Upper lobe of left lung (tissue), 4 donors: ENCODE measurements around the gene KIRREL1.

Experiments used
- CTCF ChIP-seq, 6 experiments: fragments of 450-650 bp in 4 of 6; fragments of 200-600 bp in 2 of 6; sonication (generic) in 2 of 6; IDR thresholded peaks; one replicate each; pipeline ENCODE4 v1.5.1; 2016 to 2019; ENCODE audit warnings: antibody characterized with exemption in 6 of 6
- POLR2A ChIP-seq, 4 donors: fragments of 450-650 bp; IDR thresholded peaks; one replicate each; pipeline ENCODE4 v1.5.1; 2016 to 2017; ENCODE audit warnings: antibody characterized with exemption in 4 of 4, mild to moderate bottlenecking in 2 of 4

- TF ChIP-seq CTCF (IDR thresholded peaks at IDR 0.05): no peak
- no peak for TF ChIP-seq POLR2A (IDR thresholded peaks at IDR 0.05)
Measured at GRCh38 chr1:158131217-158131616, 137.8 kb downstream of the KIRREL1 start.
